Thyroid gland (tissue), 4 donors: ENCODE measurements around the gene RFX7.

ENCODE experiments used
- POLR2A ChIP-seq, 2 donors: fragments of 450-650 bp; IDR thresholded peaks; one replicate each; pipeline ENCODE4 v1.6.1; 2017; ENCODE audit warnings: antibody characterized with exemption in 2 of 2, mild to moderate bottlenecking in 2 of 2, moderate library complexity in 1 of 2
- TF ChIP-seq, protein P1 (sequence below), 6 experiments: fragments of 200-600 bp in 3 of 6; fragments of 450-650 bp in 3 of 6; sonication (generic) in 3 of 6; IDR thresholded peaks; one replicate each; pipeline ENCODE4 v1.5.1; 2016 to 2019; ENCODE audit warnings: antibody characterized with exemption in 6 of 6, mild to moderate bottlenecking in 2 of 6, inconsistent platforms in 1 of 6, moderate library complexity in 1 of 6

DNA sequence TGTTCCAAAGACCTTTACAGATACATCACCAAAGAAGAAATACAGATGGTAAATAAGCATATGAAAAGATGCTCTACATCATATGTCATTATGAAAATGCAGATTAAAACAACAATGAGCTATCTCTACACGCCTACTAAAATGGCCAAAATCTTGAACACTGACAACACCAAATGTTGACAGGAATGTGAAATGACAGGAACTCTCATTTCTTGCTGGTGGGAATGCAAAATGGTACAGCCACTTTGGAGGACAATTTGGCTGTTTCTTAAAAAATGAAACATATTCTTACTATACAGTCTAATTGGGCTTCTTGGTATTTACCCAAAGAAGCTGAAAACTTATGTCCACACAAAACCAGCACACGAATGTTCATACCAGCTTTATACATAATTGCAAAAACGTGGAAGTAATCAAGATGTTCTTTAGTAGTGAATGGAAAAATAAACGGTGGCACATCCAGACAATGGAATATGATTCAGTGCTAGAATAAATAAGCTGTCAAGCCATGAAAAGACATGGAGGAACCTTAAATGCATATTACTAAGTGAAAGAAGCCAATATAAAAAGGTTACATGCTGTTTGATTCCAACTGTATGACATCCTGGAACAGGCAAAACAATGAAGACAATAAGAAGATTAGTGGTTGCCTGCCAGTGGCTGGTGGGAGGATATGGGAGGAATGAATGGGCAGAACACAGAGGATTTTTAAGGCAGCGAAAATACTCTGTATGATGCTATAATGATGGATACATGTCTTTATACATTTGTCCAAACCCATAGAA lies 169.0 kb downstream of the RFX7 start:
- TF ChIP-seq, protein P1, sequence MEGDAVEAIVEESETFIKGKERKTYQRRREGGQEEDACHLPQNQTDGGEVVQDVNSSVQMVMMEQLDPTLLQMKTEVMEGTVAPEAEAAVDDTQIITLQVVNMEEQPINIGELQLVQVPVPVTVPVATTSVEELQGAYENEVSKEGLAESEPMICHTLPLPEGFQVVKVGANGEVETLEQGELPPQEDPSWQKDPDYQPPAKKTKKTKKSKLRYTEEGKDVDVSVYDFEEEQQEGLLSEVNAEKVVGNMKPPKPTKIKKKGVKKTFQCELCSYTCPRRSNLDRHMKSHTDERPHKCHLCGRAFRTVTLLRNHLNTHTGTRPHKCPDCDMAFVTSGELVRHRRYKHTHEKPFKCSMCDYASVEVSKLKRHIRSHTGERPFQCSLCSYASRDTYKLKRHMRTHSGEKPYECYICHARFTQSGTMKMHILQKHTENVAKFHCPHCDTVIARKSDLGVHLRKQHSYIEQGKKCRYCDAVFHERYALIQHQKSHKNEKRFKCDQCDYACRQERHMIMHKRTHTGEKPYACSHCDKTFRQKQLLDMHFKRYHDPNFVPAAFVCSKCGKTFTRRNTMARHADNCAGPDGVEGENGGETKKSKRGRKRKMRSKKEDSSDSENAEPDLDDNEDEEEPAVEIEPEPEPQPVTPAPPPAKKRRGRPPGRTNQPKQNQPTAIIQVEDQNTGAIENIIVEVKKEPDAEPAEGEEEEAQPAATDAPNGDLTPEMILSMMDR (IDR thresholded peaks at IDR 0.05), result no peak
- no peak for TF ChIP-seq POLR2A (IDR thresholded peaks at IDR 0.05)
